HCT116 (cell line): ENCODE results near the gene HERC3. TPM values are rescaled to one million over a fixed set of nuclear protein-coding genes. Genes with fewer than 3 reads are reported as not detected.

Experiments
- ATAC-seq: fragments of 200-7000 bp; cut with Tn5 transposase; 2 replicates; pipeline ENCODE4 v1.9.1; 2020; ENCODE audit warnings: mild to moderate bottlenecking, moderate library complexity
- BruUV-seq: library from RNA; stranded (reverse); fragments of 400-500 nt; replicated peaks from 2 replicates; lab custom pipeline; 2021; lab: Mats Ljungman, UMichigan
- CTCF ChIA-PET: fragments of 300-600 bp; sonication (Branson Sonifier 250); formaldehyde crosslinking; loops from one replicate; lab custom pipeline; 2021; ENCODE audit warnings: antibody characterized with exemption; lab: Charles Lee
- POLR2A ChIA-PET: fragments of 300-600, 350-600 bp; sonication (Branson Sonifier 250); formaldehyde crosslinking; loops from one replicate; lab custom pipeline; 2021; ENCODE audit warnings: antibody characterized with exemption; lab: Charles Lee
- RAD21 ChIA-PET, 2 experiments: fragments of 300-600 bp; sonication (Branson Sonifier 250); formaldehyde crosslinking; loops; one replicate each; lab custom pipeline; 2023; ENCODE audit warnings: low total read pairs in 2 of 2; ENCODE audit not compliant: uncharacterized antibody in 2 of 2, unreplicated experiment in 2 of 2, low non-redundant PET in 1 of 2; lab: Charles Lee
- DNase-seq: peaks from one replicate; pipeline ENCODE4 v3.0.0-alpha.2; 2010; ENCODE audit warnings: low read depth, low spot score
- H2AFZ ChIP-seq: fragments of 200-600 bp; shearing (Covaris generic), sonication (generic); 2 replicates; pipeline ENCODE4 v1.6.1; 2017; ENCODE audit warnings: low read depth, mixed run types, mixed read lengths, antibody characterized with exemption, low read length; ENCODE audit not compliant: poor library complexity, severe bottlenecking
- H3K27ac ChIP-seq: 2 replicates; pipeline ENCODE4 v1.5.1; 2012; ENCODE audit warnings: low read depth, low read length
- H3K27me3 ChIP-seq: fragments of 200-600 bp; sonication (generic); 2 replicates; pipeline ENCODE4 v1.6.1; 2016; ENCODE audit warnings: mixed run types, low read length, mixed read lengths; ENCODE audit not compliant: insufficient read depth
- H3K36me3 ChIP-seq, 2 experiments: fragments of 200-500 bp in 1 of 2; fragments of 200-600 bp in 1 of 2; sonication (Bioruptor generic) in 1 of 2; sonication (generic) in 1 of 2; 2 replicates each; pipeline versions ENCODE4 v1.5.1 to v1.6.1; 2014 to 2016; ENCODE audit warnings: low read length in 2 of 2, inconsistent platforms in 1 of 2, mixed read lengths in 1 of 2, mixed run types in 1 of 2; ENCODE audit not compliant: insufficient read depth in 2 of 2, control insufficient read depth in 1 of 2
- H3K4me1 ChIP-seq, 2 experiments: fragments of 200-600 bp in 1 of 2; sonication (generic) in 1 of 2; 2 replicates each; pipeline versions ENCODE4 v1.5.1 to v1.6.1; 2012 to 2017; ENCODE audit warnings: low read length in 2 of 2, inconsistent platforms in 1 of 2, mild to moderate bottlenecking in 1 of 2, mixed read lengths in 1 of 2, mixed run types in 1 of 2, moderate library complexity in 1 of 2; ENCODE audit not compliant: insufficient read depth in 2 of 2, control insufficient read depth in 1 of 2
- H3K4me2 ChIP-seq: fragments of 200-600 bp; sonication (generic); 2 replicates; pipeline ENCODE4 v1.6.1; 2017; ENCODE audit warnings: mixed run types, low read length, mixed read lengths
- H3K4me3 ChIP-seq, 2 experiments: fragments of 200-600 bp in 1 of 2; sonication (generic) in 1 of 2; replicated peaks in 1 of 2; 2 replicates each; pipeline ENCODE4 v1.5.1; 2011 to 2016; ENCODE audit warnings: low read length in 2 of 2, control low read depth in 1 of 2, low read depth in 1 of 2, mild to moderate bottlenecking in 1 of 2, mixed read lengths in 1 of 2, mixed run types in 1 of 2
- H3K79me2 ChIP-seq: fragments of 200-600 bp; sonication (generic); 2 replicates; pipeline ENCODE4 v1.6.1; 2017; ENCODE audit warnings: mild to moderate bottlenecking, mixed run types, low read length, moderate library complexity, mixed read lengths; ENCODE audit not compliant: insufficient read depth
- H3K9ac ChIP-seq: fragments of 200-600 bp; sonication (generic); 2 replicates; pipeline ENCODE4 v1.6.1; 2016; ENCODE audit warnings: low read length, mixed read lengths
- H3K9me2 ChIP-seq: fragments of 200-600 bp; sonication (generic), shearing (Covaris generic); 2 replicates; pipeline ENCODE4 v1.6.1; 2017; ENCODE audit warnings: mixed run types, mild to moderate bottlenecking, moderate library complexity; ENCODE audit not compliant: insufficient read depth
- H3K9me3 ChIP-seq, 2 experiments: fragments of 200-500 bp in 1 of 2; fragments of 200-600 bp in 1 of 2; sonication (Bioruptor generic) in 1 of 2; sonication (generic) in 1 of 2; 2 replicates each; pipeline ENCODE4 v1.6.1; 2014 to 2017; ENCODE audit warnings: low read length in 2 of 2, mixed read lengths in 2 of 2, inconsistent platforms in 1 of 2, low read depth in 1 of 2, mild to moderate bottlenecking in 1 of 2, mixed run types in 1 of 2, moderate library complexity in 1 of 2; ENCODE audit not compliant: control insufficient read depth in 1 of 2, insufficient read depth in 1 of 2
- H4K20me1 ChIP-seq: fragments of 200-600 bp; sonication (generic), shearing (Covaris generic); 2 replicates; pipeline ENCODE4 v1.6.1; 2017; ENCODE audit warnings: mixed run types, mild to moderate bottlenecking, moderate library complexity; ENCODE audit not compliant: insufficient read depth
- CBX3 ChIP-seq: IDR thresholded peaks from 2 replicates; pipeline ENCODE4 v1.6.1; 2012; ENCODE audit warnings: low read depth
- CEBPB ChIP-seq: IDR thresholded peaks from 2 replicates; pipeline ENCODE4 v1.6.1; 2012; ENCODE audit warnings: low read depth
- ELF1 ChIP-seq: IDR thresholded peaks from 2 replicates; pipeline ENCODE4 v1.6.1; 2012; ENCODE audit warnings: low read depth, borderline replicate concordance
- EZH2phosphoT487 ChIP-seq: fragments of 200-600 bp; IDR thresholded peaks from 2 replicates; pipeline ENCODE4 v1.6.1; 2018; ENCODE audit warnings: antibody characterized with exemption, borderline replicate concordance
- FOSL1 ChIP-seq: IDR thresholded peaks from 2 replicates; pipeline ENCODE4 v1.6.1; 2012; ENCODE audit warnings: low read depth
- JUND ChIP-seq: IDR thresholded peaks from 2 replicates; pipeline ENCODE4 v1.6.1; 2012
- POLR2A ChIP-seq: IDR thresholded peaks from 2 replicates; pipeline ENCODE4 v1.7.0; 2011; ENCODE audit warnings: borderline replicate concordance; ENCODE audit not compliant: insufficient read depth, insufficient read length; ENCODE audit errors: extremely low read depth
- RAD21 ChIP-seq: IDR thresholded peaks from 2 replicates; pipeline ENCODE4 v1.6.1; 2012; ENCODE audit warnings: low read depth, mild to moderate bottlenecking
- SIN3A ChIP-seq: IDR thresholded peaks from 2 replicates; pipeline ENCODE4 v1.6.1; 2012; ENCODE audit warnings: low read depth
- SRF ChIP-seq: IDR thresholded peaks from 2 replicates; pipeline ENCODE4 v1.6.1; 2012; ENCODE audit warnings: low read depth
- TCF7L2 ChIP-seq: IDR thresholded peaks from 2 replicates; pipeline ENCODE4 v1.7.0; 2011; ENCODE audit warnings: borderline replicate concordance, inconsistent platforms; ENCODE audit not compliant: insufficient read depth, insufficient read length; ENCODE audit errors: extremely low read depth
- YY1 ChIP-seq: IDR thresholded peaks from 2 replicates; pipeline ENCODE4 v1.6.1; 2011; ENCODE audit warnings: low read length, low read depth, moderate library complexity, mild to moderate bottlenecking; ENCODE audit not compliant: insufficient replicate concordance; ENCODE audit errors: extremely low read depth
- intact Hi-C: fragments of 100-400 bp; cut with micrococcal nuclease; formaldehyde crosslinking; loops from 2 replicates; pipeline ENCODE4 v1.10.0; 2022
- total RNA-seq: library from RNA; stranded (reverse); gene quantifications from one replicate; pipeline ENCODE4 v1.2.1, GENCODE V29; 2021; ENCODE audit not compliant: unreplicated experiment
- TF ChIP-seq, protein P1 (sequence below): IDR thresholded peaks from 2 replicates; pipeline ENCODE4 v1.6.1; 2012
- TF ChIP-seq, protein P2 (sequence below): IDR thresholded peaks from 2 replicates; pipeline ENCODE4 v1.6.1; 2012
- TF ChIP-seq, protein P3 (sequence below): IDR thresholded peaks from 2 replicates; pipeline ENCODE4 v1.6.1; 2012; ENCODE audit warnings: low read depth
- TF ChIP-seq, protein P4 (sequence below): IDR thresholded peaks from 2 replicates; pipeline ENCODE4 v1.6.1; 2011; ENCODE audit warnings: mild to moderate bottlenecking, low read length, moderate library complexity; ENCODE audit not compliant: insufficient replicate concordance; ENCODE audit errors: extremely low read depth

The HERC3 gene
- total RNA-seq, 1 experiment from 2014 or later = 10.8 TPM

DNA sequence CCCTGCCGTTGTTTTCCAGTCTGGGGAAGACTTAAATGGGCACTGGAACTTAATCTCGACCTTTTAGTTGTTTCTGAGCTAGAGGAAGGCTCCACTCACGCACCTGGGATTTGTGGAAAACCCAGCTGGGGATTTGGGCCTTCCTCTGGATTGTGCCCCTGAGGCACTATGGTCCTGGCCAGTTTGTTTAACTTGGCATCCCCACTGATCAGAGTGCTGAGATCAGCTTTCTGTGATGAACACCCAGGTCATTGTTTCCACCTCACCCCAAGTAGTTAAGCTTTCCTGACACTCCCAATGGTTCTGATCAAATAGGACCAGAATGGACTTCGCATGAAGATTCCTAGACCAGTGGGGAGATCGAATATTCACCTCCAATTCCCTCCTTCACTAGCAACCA, 125.8 kb downstream of the HERC3 start:
- POLR2A ChIA-PET = no interaction called here
- Histone ChIP-seq H3K4me3 (no peak overlapping the region), H3K79me2 (no peaks in the 10 kb centered on the region), H3K9me3 (peaks cover 0 to 4% of the 10 kb centered on the region in 2 experiments; a peak in 1 of 4 replicates), H3K4me1 (no peaks in the 10 kb centered on the region), H3K27me3 (no peaks in the 10 kb centered on the region), H3K9me2 (no peaks in the 10 kb centered on the region), H2AFZ (no peak overlapping the region), H4K20me1 (no peaks in the 10 kb centered on the region), H3K27ac (no peak overlapping the region), H3K9ac (no peak overlapping the region), H3K36me3 (no peaks in the 10 kb centered on the region), H3K4me2 (no peak overlapping the region)
- no peak for ATAC-seq
- no TSS peak for BruUV-seq
- TF ChIP-seq RAD21 (no peak), TCF7L2 (no peak), CBX3 (no peak)
- TF ChIP-seq, protein P1, sequence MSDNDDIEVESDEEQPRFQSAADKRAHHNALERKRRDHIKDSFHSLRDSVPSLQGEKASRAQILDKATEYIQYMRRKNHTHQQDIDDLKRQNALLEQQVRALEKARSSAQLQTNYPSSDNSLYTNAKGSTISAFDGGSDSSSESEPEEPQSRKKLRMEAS = no peak
- RAD21 ChIA-PET = no interaction called here
- CTCF ChIA-PET = no interaction called here
- intact Hi-C loops = no loop called here
- DNase-seq = no peak

DNA sequence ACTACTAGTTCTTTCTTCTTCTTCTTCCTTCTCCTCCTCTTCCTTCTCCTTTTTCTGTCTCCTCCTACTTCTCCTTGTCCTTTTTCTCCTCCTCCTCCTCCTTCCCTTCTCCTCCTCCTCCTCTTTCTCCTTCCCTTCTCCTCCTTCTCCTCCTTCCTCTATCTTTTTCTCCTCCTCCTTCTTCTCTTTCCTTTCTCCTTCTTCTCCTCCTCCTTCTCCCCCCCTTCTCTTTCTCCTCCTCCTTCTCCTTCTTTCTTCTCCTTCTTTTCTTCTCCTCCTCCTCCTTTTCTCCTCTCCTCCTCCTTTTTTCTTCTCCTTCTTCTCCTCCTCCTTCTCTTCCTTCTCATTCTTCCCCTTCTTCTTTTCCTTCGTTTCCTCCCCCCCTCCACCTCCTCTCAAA, 127.1 kb downstream of the HERC3 start:
- Histone ChIP-seq H3K36me3 (no peaks in the 10 kb centered on the region), H3K9me2 (no peaks in the 10 kb centered on the region), H3K79me2 (no peaks in the 10 kb centered on the region), H3K9me3 (peaks cover 0 to 4% of the 10 kb centered on the region in 2 experiments; a peak in 1 of 4 replicates), H2AFZ (no peak overlapping the region), H3K27ac (no peak overlapping the region), H4K20me1 (no peaks in the 10 kb centered on the region), H3K4me1 (no peaks in the 10 kb centered on the region), H3K9ac (no peak overlapping the region), H3K27me3 (no peaks in the 10 kb centered on the region), H3K4me3 (no peak overlapping the region), H3K4me2 (no peak overlapping the region)
- intact Hi-C loops = no loop called here
- BruUV-seq = no TSS peak
- ChIA-PET POLR2A (no interaction called here), CTCF (no interaction called here), RAD21 (no interaction called here)
- DNase-seq = no peak
- ATAC-seq = no peak
- no peak for TF ChIP-seq CEBPB
- TF ChIP-seq, protein P2, sequence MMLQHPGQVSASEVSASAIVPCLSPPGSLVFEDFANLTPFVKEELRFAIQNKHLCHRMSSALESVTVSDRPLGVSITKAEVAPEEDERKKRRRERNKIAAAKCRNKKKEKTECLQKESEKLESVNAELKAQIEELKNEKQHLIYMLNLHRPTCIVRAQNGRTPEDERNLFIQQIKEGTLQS = no peak
- TF ChIP-seq, protein P3, sequence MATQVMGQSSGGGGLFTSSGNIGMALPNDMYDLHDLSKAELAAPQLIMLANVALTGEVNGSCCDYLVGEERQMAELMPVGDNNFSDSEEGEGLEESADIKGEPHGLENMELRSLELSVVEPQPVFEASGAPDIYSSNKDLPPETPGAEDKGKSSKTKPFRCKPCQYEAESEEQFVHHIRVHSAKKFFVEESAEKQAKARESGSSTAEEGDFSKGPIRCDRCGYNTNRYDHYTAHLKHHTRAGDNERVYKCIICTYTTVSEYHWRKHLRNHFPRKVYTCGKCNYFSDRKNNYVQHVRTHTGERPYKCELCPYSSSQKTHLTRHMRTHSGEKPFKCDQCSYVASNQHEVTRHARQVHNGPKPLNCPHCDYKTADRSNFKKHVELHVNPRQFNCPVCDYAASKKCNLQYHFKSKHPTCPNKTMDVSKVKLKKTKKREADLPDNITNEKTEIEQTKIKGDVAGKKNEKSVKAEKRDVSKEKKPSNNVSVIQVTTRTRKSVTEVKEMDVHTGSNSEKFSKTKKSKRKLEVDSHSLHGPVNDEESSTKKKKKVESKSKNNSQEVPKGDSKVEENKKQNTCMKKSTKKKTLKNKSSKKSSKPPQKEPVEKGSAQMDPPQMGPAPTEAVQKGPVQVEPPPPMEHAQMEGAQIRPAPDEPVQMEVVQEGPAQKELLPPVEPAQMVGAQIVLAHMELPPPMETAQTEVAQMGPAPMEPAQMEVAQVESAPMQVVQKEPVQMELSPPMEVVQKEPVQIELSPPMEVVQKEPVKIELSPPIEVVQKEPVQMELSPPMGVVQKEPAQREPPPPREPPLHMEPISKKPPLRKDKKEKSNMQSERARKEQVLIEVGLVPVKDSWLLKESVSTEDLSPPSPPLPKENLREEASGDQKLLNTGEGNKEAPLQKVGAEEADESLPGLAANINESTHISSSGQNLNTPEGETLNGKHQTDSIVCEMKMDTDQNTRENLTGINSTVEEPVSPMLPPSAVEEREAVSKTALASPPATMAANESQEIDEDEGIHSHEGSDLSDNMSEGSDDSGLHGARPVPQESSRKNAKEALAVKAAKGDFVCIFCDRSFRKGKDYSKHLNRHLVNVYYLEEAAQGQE = no peak
- TF ChIP-seq, protein P4, sequence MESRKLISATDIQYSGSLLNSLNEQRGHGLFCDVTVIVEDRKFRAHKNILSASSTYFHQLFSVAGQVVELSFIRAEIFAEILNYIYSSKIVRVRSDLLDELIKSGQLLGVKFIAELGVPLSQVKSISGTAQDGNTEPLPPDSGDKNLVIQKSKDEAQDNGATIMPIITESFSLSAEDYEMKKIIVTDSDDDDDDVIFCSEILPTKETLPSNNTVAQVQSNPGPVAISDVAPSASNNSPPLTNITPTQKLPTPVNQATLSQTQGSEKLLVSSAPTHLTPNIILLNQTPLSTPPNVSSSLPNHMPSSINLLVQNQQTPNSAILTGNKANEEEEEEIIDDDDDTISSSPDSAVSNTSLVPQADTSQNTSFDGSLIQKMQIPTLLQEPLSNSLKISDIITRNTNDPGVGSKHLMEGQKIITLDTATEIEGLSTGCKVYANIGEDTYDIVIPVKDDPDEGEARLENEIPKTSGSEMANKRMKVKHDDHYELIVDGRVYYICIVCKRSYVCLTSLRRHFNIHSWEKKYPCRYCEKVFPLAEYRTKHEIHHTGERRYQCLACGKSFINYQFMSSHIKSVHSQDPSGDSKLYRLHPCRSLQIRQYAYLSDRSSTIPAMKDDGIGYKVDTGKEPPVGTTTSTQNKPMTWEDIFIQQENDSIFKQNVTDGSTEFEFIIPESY = no peak
- TF ChIP-seq EZH2phosphoT487 = no peak
- no peak for TF ChIP-seq CBX3
- TF ChIP-seq SIN3A = no peak
- no peak for TF ChIP-seq ELF1
- TF ChIP-seq FOSL1 = no peak
- no peak for TF ChIP-seq SRF
- TF ChIP-seq YY1 = no peak
- no peak for TF ChIP-seq JUND
- no peak for TF ChIP-seq TCF7L2
- no peak for TF ChIP-seq POLR2A
